Measurements from ENCODE around the gene EFNA3. TPM values are rescaled to one million over a fixed set of nuclear protein-coding genes. Genes with fewer than 3 reads are reported as not detected.

The EFNA3 gene
- total RNA-seq, 1 donor from 2014 or later, result 14.6 TPM

GRCh38 chr1:155092641-155093040, 14.0 kb downstream of the EFNA3 start:
- no peak for DNase-seq
- Mint-ChIP-seq H3K4me3 (ENCODE audit: unreplicated experiment) (no peak overlapping the region), H3K27me3 (ENCODE audit: unreplicated experiment) (peaks cover 8% of the 10 kb centered on the region), H3K36me3 (ENCODE audit: unreplicated experiment) (no peaks in the 10 kb centered on the region), H3K9me3 (ENCODE audit: unreplicated experiment) (peaks cover 6% of the 10 kb centered on the region), H3K4me1 (ENCODE audit: low read depth, unreplicated experiment) (peaks cover 12% of the 10 kb centered on the region), H3K27ac (ENCODE audit: unreplicated experiment) (no peak overlapping the region)
- TF ChIP-seq, protein P1, sequence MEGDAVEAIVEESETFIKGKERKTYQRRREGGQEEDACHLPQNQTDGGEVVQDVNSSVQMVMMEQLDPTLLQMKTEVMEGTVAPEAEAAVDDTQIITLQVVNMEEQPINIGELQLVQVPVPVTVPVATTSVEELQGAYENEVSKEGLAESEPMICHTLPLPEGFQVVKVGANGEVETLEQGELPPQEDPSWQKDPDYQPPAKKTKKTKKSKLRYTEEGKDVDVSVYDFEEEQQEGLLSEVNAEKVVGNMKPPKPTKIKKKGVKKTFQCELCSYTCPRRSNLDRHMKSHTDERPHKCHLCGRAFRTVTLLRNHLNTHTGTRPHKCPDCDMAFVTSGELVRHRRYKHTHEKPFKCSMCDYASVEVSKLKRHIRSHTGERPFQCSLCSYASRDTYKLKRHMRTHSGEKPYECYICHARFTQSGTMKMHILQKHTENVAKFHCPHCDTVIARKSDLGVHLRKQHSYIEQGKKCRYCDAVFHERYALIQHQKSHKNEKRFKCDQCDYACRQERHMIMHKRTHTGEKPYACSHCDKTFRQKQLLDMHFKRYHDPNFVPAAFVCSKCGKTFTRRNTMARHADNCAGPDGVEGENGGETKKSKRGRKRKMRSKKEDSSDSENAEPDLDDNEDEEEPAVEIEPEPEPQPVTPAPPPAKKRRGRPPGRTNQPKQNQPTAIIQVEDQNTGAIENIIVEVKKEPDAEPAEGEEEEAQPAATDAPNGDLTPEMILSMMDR (IDR thresholded peaks at IDR 0.05; ENCODE audit: partially characterized antibody, unreplicated experiment), result no peak

DNA sequence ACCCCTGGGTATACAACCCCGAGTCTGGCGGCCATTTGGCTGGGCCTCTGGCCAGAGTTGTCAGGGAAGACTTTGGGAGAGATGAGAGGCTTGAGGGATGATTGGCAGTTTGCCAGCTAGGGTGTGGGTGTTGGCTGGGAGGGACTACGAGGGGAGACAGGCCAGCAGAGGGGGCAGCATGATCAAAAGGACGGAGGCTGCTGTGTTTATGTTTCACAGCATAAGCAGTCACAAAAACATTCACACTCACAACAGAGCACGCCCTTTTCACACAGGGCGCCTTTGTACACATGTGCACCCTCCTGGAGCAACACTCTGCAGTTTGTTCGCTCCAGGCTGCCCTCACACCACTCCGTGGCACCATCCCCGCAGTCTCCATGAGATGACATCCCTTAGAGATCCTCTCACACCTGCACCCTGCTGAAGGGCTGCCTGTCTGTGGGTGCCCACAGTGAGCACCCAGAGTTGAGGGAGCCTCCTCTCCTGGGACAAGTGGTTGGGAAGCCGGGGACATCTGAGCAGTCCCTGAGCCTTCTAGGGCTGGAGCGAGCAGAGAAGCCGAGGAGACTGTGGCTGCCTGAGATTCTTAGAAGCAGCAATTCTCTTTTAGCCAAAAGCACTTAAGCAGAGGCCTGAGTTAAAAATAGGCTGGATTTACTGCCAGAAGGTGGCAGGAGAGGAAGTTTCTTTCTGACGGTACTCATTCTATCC, 15.4 kb downstream of the EFNA3 start:
- no peak overlapping the region for H3K27ac Mint-ChIP-seq (ENCODE audit: unreplicated experiment)
- peaks cover 12% of the 10 kb centered on the region for H3K4me1 Mint-ChIP-seq (ENCODE audit: low read depth, unreplicated experiment)
- H3K36me3 Mint-ChIP-seq (ENCODE audit: unreplicated experiment), result no peaks in the 10 kb centered on the region
- H3K9me3 Mint-ChIP-seq (ENCODE audit: unreplicated experiment), result peaks cover 6% of the 10 kb centered on the region
- no peak overlapping the region for H3K4me3 Mint-ChIP-seq (ENCODE audit: unreplicated experiment)
- TF ChIP-seq, protein P1 (IDR thresholded peaks at IDR 0.05; ENCODE audit: partially characterized antibody, unreplicated experiment), result peak; percentile 27
- DNase-seq, result peak; percentile 61
- peaks cover 8% of the 10 kb centered on the region for H3K27me3 Mint-ChIP-seq (ENCODE audit: unreplicated experiment)

- Mint-ChIP-seq H3K27me3 (ENCODE audit: unreplicated experiment) (peaks cover 8% of the 10 kb centered on the region), H3K36me3 (ENCODE audit: unreplicated experiment) (no peaks in the 10 kb centered on the region), H3K27ac (ENCODE audit: unreplicated experiment) (peak overlapping the region; percentile 23), H3K4me3 (ENCODE audit: unreplicated experiment) (peak overlapping the region; percentile 49), H3K4me1 (ENCODE audit: low read depth, unreplicated experiment) (peaks cover 12% of the 10 kb centered on the region), H3K9me3 (ENCODE audit: unreplicated experiment) (peaks cover 6% of the 10 kb centered on the region)
- DNase-seq, result no peak
- TF ChIP-seq, protein P1 (IDR thresholded peaks at IDR 0.05; ENCODE audit: partially characterized antibody, unreplicated experiment), result peak; percentile 5
These were observed 15.9 kb downstream of the EFNA3 start for GRCh38 chr1:155094622-155094948.

GRCh38 chr1:155099331-155099730, 20.7 kb downstream of the EFNA3 start:
- Mint-ChIP-seq H3K9me3 (ENCODE audit: unreplicated experiment) (peaks cover 3% of the 10 kb centered on the region), H3K27me3 (ENCODE audit: unreplicated experiment) (no peaks in the 10 kb centered on the region), H3K27ac (ENCODE audit: unreplicated experiment) (no peak overlapping the region), H3K4me3 (ENCODE audit: unreplicated experiment) (no peak overlapping the region), H3K4me1 (ENCODE audit: low read depth, unreplicated experiment) (peaks cover 5% of the 10 kb centered on the region), H3K36me3 (ENCODE audit: unreplicated experiment) (no peaks in the 10 kb centered on the region)
- DNase-seq, result no peak
- TF ChIP-seq, protein P1 (IDR thresholded peaks at IDR 0.05; ENCODE audit: partially characterized antibody, unreplicated experiment), result no peak

- Mint-ChIP-seq H3K27ac (ENCODE audit: unreplicated experiment) (no peak overlapping the region), H3K27me3 (ENCODE audit: unreplicated experiment) (no peaks in the 10 kb centered on the region), H3K36me3 (ENCODE audit: unreplicated experiment) (no peaks in the 10 kb centered on the region), H3K4me1 (ENCODE audit: low read depth, unreplicated experiment) (no peaks in the 10 kb centered on the region), H3K9me3 (ENCODE audit: unreplicated experiment) (no peaks in the 10 kb centered on the region), H3K4me3 (ENCODE audit: unreplicated experiment) (no peak overlapping the region)
- TF ChIP-seq, protein P1 (IDR thresholded peaks at IDR 0.05; ENCODE audit: partially characterized antibody, unreplicated experiment), result no peak
- DNase-seq, result no peak
These were observed 24.7 kb downstream of the EFNA3 start for GRCh38 chr1:155103325-155103724.
